ENCODE data around the gene HACD1.
A peak's percentile ranks its signal among the peaks of the same experiment; 100 is the strongest.
"Not testable (repeated sequence)": the region's sequence is repeated elsewhere in the genome, so short reads cannot be mapped to it uniquely, and the experiment has no call there.

The HACD1 gene

DNA sequence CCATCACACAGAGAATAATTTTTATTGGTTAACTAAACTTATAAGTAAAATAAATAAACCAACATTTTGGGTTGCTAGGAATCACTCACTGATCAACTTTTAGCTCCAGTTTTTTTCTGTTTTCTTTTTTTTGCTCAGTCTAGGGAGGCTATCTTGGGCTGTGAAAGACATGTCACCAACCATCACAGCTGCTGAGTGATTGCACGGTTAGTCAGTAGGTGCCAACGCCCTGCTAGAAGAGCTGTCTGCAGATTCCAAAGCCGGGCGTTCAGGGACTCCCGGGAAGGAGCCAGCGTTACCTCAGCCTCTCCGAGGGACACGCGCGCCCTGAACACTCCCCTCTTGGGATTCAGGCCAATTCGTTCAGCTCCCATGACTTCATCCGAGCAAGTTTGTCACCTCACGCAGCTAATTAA, 26.2 kb upstream of the HACD1 start:
- DNase-seq: no peak

DNA sequence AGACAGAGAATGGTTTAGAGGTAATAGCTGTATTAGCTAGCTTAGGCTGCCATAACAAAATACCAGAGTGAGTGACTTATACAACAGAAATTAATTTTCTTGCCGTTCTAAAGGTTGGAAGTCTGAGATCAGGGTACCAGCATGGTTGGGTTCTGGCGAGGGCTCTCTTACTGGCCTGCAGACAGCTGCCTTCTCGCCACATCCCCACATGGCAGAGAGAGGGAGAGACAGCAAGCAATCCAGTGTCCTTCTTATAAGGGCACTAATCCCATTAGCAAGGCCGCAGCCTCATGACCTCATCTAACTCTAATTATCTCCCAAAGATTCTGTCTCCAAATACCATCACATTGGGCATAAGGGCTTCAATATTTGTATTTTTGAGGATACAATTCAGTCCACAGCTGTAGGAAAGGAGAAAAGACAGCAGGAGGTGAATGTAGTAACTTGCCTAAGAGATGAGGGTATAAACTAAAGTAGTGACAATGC, 23.2 kb upstream of the HACD1 start:
- no peak for DNase-seq

- DNase-seq: no peak
Observed at GRCh38 chr10:17637869-17638268, 20.7 kb upstream of the HACD1 start.

DNA sequence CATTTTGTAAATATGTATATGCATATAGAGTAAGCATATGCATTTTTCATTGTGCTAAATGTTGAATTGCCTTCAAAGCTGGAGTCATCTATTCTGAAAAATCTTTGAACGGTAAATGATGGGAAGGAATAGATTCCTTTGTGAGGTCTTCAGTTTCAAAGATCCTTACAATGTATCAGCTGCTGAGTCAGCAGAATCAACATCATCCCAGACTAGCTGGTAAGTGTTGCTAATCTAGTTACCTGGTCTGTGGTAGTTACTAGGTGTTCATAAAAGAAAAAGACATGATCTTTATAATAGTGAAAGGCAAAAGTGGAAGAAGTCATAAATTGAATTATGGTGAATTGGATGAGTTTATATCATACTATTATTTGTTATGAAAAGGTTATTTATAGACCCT, 16.2 kb upstream of the HACD1 start:
- no peak for DNase-seq

DNA sequence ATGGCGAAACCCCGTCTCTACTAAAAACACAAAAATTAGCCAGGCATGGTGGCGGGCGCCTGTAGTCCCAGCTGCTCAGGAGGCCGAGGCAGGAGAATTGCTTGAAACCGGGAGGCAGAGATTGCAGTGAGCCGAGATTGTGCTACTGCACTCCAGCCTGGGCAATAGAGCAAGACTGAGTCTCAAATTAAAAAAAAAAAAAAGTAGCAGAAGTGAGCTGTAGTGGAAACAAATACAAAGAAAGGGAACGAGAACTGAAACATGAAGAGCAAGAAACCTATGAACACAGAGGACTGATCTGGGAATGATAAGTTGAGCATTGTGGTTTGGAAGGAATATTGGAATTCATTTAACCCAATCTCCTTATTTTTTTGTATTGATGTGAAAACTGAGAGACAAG, 15.4 kb upstream of the HACD1 start:
- not testable (repeated sequence) for DNase-seq

DNA sequence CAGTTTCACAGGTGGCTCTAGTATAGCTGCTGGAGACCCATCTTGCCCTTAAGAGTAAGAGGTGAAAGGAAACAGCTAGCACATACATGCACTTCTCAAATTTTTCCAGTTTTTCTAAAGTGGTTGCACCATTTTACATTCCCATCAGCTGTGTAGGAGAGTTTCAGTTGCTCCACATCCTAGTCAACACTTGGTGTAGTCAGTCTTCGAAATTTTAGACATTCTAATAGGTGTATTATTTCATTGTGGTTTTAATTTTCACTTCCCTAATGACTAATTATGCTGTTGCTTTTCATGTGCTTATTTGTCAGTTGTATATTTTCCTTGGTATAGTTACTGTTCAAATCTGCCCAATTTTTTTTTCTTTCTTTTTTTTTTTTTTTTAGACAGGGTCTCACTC, 9.5 kb upstream of the HACD1 start:
- DNase-seq: no peak

DNA sequence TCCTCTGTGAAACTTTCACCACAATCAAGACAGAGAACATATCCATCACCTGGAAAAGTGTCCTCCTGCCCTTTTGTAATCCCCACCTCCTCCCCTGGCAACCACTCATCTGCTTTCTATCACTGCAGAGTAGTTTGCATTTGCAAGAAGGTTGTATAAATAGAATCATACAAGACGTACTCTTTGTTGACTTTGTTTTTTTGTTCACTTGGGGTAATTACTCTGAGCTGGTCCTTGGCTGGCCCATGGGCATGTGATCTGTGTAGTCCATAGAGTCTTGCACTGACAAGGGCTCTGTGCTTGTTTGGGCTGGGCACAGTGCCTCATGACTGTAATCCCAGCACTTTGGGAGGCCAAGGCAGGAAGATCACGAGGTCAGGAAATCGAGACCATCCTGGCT, 7.8 kb upstream of the HACD1 start:
- no peak for DNase-seq

GRCh38 chr10:17622061-17622460, 4.9 kb upstream of the HACD1 start:
- DNase-seq: no peak

DNA sequence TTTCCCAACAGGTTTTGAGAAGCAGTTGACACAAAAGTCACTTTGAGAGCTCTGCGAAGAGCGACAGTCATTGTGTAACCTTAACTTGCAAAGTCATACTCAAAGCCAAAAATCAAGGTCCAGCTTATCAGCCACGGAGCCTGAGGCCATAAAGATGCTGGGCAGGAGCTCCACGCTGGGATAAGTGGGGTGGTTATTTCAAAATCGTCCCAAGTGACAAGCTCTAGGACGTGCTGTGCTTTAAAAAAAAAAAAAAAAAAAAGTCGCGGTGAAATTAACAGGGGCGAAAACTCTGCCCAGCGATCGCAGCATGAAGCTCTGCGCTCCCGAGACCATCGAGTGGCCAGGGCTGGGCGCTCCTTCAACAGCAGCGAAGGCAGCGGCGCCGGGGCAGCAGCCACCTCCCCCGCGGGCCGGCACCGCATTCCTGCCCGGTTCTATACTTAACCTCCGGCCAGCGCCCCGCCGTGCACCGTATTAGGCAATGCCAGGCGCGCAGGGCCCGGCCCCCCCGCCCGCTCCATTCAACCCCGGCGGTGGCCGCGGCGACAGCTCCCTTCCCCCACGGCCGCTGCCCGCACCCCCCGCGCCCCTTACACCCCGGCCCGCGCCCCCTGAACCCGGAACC, 657 bp downstream of the HACD1 start:
- DNase-seq: peak; percentile 21 to 23

DNA sequence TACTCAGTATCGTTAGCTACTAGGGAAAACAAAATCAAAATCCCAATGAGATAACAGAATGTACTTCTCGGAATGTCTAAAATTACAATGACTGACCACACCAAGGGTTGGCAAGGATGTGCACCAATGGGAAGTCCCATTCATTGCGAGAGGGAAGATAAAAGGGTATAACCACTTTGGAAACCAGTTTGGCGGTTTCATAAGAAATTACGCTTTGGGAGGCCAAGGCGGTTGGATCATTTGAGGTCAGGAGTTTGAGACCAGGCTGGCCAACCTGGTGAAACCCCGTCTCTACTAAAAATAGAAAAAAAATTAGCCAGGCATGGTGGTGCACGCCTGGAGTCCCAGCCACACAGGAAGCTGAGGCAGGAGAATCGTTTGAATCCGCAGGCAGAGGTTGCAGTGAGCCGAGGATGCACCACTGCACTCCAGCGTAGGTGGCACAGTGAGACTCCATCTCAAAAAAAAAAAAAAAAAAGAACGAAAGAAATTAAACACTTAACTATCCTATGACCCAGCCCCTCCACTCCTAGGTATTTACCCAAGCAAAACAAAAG, 7.6 kb downstream of the HACD1 start:
- DNase-seq: no peak

- peak in 1 of 2 donors; percentile 66 for DNase-seq
Observed at GRCh38 chr10:17607603-17608332, 9.4 kb downstream of the HACD1 start.

- no peak for DNase-seq
Observed at GRCh38 chr10:17607060-17607459, 10.1 kb downstream of the HACD1 start.

GRCh38 chr10:17606547-17607040, 10.6 kb downstream of the HACD1 start:
- no peak for DNase-seq

DNA sequence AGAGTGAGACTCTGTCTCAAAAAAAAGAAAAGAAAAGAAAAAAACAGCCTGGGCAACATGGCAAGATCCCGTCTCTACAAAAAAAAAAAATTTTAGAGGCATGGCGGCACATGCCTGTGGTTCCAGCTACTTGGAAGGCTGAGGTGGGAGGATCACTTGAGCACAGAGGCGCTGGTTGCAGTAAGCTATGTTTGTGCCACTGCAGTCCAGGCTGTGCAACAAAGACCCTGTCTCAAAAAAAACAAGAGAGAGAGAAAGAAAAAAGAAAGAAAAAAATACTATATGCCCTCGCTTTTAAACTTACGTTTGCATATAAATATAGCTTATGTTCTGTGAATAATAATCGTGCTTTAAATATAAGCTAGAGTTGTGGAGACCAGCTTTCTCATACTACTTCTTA, 11.2 kb downstream of the HACD1 start:
- no peak for DNase-seq

DNA sequence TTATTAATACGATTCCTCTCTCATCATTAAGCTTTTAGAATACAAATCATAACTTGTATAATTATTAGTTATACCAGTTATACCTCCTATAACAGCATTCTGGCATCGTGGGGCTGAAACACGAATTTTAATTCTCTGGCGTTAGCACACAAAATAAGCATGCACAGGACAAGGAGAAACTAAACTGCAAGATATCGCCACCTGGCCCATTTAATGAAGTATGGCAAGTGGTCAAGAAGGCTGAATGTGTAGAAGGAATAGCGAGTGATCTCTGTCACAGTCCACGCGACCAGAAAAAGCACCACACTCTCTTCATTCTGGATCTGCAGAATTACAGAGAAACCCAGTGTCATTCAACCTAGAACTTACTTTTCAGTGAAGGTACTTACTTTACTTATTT, 18.1 kb downstream of the HACD1 start:
- DNase-seq: peak; percentile 3 to 23

DNA sequence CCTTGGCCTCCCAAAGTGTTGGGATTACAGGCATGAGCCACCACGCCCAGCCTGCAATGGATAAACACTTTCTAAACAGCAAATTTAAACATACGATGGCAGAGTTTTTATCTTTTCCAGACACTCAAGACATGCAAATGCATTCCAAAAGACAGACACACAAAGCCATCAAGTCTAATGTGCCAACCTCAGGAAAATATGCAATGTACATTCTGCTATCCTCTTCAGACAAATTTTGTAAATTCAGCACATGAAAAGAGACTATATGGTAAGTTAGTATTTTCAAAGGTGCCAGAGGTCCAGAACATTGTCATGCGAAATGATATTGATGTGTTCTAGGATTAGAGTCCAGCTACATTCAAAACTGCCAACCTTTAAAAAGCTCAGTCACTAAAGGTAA, 19.8 kb downstream of the HACD1 start:
- DNase-seq: no peak

- no peak for DNase-seq
Observed at GRCh38 chr10:17590969-17591645, 26.1 kb downstream of the HACD1 start.

GRCh38 chr10:17589316-17589715, 27.9 kb downstream of the HACD1 start:
- not testable (repeated sequence) for DNase-seq

GRCh38 chr10:17588420-17588819, 28.8 kb downstream of the HACD1 start:
- no peak for DNase-seq

DNA sequence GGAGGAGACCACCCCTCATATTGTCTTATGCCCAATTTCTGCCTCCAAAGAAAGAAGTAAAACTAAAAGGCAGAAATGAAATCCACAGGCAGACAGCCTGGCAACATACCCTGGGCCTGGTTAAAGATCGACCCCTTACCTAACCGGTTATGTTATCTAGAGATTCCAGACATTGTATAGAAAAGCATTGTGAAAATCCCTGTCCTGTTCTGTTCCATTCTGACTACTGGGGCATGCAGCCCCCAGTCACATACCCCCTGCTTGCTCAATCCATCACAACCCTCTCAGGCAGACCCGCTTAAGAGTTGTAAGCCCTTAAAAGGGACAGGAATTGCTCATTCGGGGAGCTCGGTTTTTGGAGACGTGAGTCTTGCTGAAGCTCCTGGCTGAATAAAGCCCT, 29.9 kb downstream of the HACD1 start:
- not testable (repeated sequence) for DNase-seq

- no peak for DNase-seq
Observed at GRCh38 chr10:17586821-17587234, 30.3 kb downstream of the HACD1 start.

DNA sequence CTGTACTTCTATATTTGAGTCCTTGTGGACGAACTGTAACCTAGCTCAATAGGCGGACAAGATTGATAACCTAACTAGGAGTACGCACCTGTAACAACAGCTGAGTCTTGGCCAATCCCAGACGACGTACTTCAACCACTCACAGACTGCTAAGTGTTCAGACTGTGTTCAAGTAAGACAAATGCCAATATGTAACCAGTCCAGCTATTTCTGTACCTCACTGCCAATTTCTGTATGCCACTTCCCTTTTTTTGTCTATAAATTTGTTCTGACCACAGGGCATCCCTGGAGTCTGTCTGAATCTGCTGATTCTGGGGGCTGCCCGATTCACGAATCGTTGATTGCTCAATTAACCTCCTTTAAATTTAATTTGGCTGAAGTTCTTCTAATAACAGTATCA, 32.2 kb downstream of the HACD1 start:
- DNase-seq: no peak

DNA sequence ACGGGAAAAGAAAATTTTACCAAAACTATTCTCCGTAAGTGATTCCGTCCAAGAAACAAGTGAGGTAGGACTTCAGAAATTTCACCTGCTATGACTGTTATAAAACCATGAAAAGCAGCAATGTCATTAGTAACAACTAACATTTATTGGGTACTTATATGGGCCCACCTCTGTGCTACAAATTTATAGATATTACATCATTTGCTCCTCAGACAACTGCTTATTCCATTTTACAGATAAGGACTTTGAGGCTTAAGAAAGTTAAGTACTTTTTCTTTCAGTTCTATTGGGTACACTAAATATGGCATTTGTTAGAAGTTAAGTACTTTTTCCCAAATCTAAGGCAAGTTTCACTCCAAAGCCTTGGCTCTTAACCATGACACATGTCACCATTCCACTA, 36.3 kb downstream of the HACD1 start:
- DNase-seq: no peak

GRCh38 chr10:17578603-17579002, 38.6 kb downstream of the HACD1 start:
- DNase-seq: no peak
